ENCODE data around the gene LSAMP. TPM values are rescaled to one million over a fixed set of nuclear protein-coding genes. Genes with fewer than 3 reads are reported as not detected.

The LSAMP gene
- total RNA-seq, 1 donor from 2014 or later, result 64.9 TPM

GRCh38 chr3:115779011-115779410 lies 666.3 kb downstream of the LSAMP start:
- no peak for DNase-seq (ENCODE audit: extremely low spot score, unreplicated experiment)
- Mint-ChIP-seq H3K4me3 (no peak overlapping the region), H3K27ac (no peak overlapping the region), H3K27me3 (no peaks in the 10 kb centered on the region), H3K36me3 (no peaks in the 10 kb centered on the region), H3K9me3 (no peaks in the 10 kb centered on the region), H3K4me1 (ENCODE audit: unreplicated experiment) (no peaks in the 10 kb centered on the region)
- TF ChIP-seq, protein P1, sequence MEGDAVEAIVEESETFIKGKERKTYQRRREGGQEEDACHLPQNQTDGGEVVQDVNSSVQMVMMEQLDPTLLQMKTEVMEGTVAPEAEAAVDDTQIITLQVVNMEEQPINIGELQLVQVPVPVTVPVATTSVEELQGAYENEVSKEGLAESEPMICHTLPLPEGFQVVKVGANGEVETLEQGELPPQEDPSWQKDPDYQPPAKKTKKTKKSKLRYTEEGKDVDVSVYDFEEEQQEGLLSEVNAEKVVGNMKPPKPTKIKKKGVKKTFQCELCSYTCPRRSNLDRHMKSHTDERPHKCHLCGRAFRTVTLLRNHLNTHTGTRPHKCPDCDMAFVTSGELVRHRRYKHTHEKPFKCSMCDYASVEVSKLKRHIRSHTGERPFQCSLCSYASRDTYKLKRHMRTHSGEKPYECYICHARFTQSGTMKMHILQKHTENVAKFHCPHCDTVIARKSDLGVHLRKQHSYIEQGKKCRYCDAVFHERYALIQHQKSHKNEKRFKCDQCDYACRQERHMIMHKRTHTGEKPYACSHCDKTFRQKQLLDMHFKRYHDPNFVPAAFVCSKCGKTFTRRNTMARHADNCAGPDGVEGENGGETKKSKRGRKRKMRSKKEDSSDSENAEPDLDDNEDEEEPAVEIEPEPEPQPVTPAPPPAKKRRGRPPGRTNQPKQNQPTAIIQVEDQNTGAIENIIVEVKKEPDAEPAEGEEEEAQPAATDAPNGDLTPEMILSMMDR (conservative IDR thresholded peaks at IDR 0.05), result no peak

GRCh38 chr3:115772951-115773350 lies 672.3 kb downstream of the LSAMP start:
- DNase-seq (ENCODE audit: extremely low spot score, unreplicated experiment), result no peak
- TF ChIP-seq, protein P1 (conservative IDR thresholded peaks at IDR 0.05), result no peak
- Mint-ChIP-seq H3K36me3 (no peaks in the 10 kb centered on the region), H3K27me3 (peaks cover 4% of the 10 kb centered on the region), H3K27ac (no peak overlapping the region), H3K4me1 (ENCODE audit: unreplicated experiment) (no peaks in the 10 kb centered on the region), H3K9me3 (no peaks in the 10 kb centered on the region), H3K4me3 (no peak overlapping the region)

GRCh38 chr3:115768661-115769060 lies 676.6 kb downstream of the LSAMP start:
- no peak overlapping the region for H3K27ac Mint-ChIP-seq
- TF ChIP-seq, protein P1 (conservative IDR thresholded peaks at IDR 0.05), result no peak
- no peaks in the 10 kb centered on the region for H3K4me1 Mint-ChIP-seq (ENCODE audit: unreplicated experiment)
- H3K36me3 Mint-ChIP-seq, result no peaks in the 10 kb centered on the region
- H3K4me3 Mint-ChIP-seq, result no peak overlapping the region
- no peak for DNase-seq (ENCODE audit: extremely low spot score, unreplicated experiment)
- H3K27me3 Mint-ChIP-seq, result peaks cover 5% of the 10 kb centered on the region
- H3K9me3 Mint-ChIP-seq, result no peaks in the 10 kb centered on the region

DNA sequence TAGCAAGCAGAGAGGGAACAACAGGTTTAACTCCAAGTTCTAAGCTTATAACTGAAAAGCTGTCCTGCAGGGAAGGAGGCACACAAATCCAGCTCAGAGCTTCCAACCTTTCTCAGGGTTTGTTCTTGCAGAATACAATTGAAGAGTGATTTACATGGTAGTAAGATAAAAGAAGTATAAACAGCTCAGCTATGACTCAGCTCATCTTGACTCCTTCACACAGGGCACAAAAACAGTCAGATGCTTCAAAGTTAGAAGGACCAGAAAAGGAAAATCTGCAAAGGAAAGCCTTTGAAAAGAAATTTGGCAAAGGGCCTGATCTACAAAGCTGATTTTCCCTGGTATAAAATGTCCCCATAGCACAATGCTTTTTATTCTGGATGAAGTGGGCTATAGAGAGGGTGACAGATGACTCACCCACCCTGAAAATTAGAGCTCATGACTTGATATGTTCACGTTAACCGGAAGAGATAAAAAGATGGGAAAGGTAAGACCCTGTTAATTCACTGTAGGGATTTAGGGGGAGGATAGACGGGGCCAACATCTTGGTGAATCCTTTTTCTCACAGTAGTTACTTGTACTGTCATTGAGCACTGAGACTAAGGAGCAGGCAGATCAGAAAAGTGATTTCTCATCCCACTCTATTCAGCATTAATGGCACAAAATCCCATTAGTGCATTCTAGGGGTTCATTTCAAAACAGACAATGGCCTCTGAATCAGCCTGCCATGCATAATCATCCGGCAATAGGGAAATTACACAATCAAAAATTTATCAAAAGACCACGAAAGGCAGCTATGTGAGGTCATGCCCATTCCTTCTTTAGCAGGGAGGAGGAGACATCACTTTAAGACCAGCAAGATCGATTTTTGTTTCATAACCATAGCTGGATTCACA lies 678.5 kb downstream of the LSAMP start:
- DNase-seq (ENCODE audit: extremely low spot score, unreplicated experiment), result no peak
- Mint-ChIP-seq H3K27ac (no peak overlapping the region), H3K4me3 (no peak overlapping the region), H3K27me3 (peaks cover 7% of the 10 kb centered on the region), H3K36me3 (no peaks in the 10 kb centered on the region), H3K9me3 (no peaks in the 10 kb centered on the region), H3K4me1 (ENCODE audit: unreplicated experiment) (no peaks in the 10 kb centered on the region)
- TF ChIP-seq, protein P1 (conservative IDR thresholded peaks at IDR 0.05), result no peak

DNA sequence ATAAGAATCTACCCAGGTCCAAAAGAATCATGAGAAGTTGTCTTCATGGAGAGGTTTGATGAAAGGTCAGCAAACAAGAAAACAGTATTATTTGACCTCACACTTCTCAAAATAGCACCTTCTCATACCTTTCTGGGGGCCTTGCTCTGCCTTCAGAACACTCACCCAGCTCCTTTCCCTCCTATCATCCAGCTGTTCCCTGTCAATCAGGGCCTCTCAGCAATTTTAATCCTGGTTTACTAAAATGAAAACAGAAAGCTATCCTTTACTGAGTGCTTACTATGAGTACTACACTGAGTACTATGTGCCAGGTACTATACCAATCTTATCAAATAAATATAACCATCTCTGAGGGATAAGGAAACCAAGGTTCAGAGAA lies 683.4 kb downstream of the LSAMP start:
- Mint-ChIP-seq H3K36me3 (no peaks in the 10 kb centered on the region), H3K4me1 (ENCODE audit: unreplicated experiment) (no peaks in the 10 kb centered on the region), H3K9me3 (no peaks in the 10 kb centered on the region), H3K4me3 (no peak overlapping the region), H3K27me3 (peaks cover 3% of the 10 kb centered on the region), H3K27ac (no peak overlapping the region)
- DNase-seq (ENCODE audit: extremely low spot score, unreplicated experiment), result no peak
- TF ChIP-seq, protein P1 (conservative IDR thresholded peaks at IDR 0.05), result no peak

Measured in type B pancreatic cell (in vitro differentiated cells).